ENCODE results near the gene STOML3.

The STOML3 gene

DNA sequence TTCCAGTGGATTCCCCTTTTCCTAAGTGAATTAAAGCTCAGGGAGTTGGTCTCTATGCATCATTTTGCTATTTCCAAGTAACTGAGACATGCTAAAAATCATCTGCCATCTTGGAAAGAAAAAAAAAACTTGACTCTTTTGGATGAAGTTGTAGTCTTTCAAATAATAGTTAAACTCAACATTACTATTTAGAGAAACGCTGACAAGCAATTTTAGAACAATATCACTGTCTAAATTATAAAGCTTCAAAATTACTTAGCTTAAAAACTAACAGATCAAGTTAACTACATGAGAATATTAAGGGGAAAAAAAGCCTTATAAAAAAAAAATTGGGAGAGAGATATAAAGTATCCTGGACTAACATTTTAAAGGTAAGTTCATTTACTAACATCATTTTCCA, 68.5 kb downstream of the STOML3 start:
- no peak for TF ChIP-seq REST (IDR thresholded peaks at IDR 0.05; ENCODE audit: insufficient replicate concordance, low read depth)
- TF ChIP-seq, protein P1, sequence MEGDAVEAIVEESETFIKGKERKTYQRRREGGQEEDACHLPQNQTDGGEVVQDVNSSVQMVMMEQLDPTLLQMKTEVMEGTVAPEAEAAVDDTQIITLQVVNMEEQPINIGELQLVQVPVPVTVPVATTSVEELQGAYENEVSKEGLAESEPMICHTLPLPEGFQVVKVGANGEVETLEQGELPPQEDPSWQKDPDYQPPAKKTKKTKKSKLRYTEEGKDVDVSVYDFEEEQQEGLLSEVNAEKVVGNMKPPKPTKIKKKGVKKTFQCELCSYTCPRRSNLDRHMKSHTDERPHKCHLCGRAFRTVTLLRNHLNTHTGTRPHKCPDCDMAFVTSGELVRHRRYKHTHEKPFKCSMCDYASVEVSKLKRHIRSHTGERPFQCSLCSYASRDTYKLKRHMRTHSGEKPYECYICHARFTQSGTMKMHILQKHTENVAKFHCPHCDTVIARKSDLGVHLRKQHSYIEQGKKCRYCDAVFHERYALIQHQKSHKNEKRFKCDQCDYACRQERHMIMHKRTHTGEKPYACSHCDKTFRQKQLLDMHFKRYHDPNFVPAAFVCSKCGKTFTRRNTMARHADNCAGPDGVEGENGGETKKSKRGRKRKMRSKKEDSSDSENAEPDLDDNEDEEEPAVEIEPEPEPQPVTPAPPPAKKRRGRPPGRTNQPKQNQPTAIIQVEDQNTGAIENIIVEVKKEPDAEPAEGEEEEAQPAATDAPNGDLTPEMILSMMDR (IDR thresholded peaks at IDR 0.05; ENCODE audit: insufficient read depth, low read length) = no peak
- peaks cover 3% of the 10 kb centered on the region for H3K27me3 ChIP-seq (ENCODE audit: insufficient read depth, poor library complexity, severe bottlenecking)

DNA sequence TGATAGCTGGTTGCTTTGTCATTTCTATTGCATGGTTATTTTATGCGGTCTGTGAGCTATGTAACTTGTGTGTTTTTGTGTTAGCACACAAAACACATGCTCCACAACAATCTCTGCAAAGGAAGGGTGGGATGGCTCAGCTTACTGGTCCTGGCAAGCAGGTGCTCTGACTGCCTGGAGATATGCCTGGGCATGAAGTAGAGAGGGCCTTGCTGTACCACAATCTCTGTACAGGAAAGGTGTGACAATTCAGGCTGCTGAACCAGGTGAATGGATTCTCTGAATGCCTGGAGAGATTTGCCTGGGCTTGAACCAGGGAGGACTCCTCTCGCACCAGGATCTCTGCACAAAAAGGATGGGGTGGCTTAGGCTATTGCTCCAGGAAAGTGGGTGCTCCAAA, 69.5 kb downstream of the STOML3 start:
- Histone ChIP-seq H3K4me3 (replicated peaks; ENCODE audit: insufficient read depth, low read length) (no peak overlapping the region), H3K27me3 (ENCODE audit: insufficient read depth, poor library complexity, severe bottlenecking) (peaks cover 3% of the 10 kb centered on the region), H3K27ac (replicated peaks) (no peak overlapping the region)
- DNase-seq (ENCODE audit: low read depth in 1 of 2, low spot score in 1 of 2) = no peak
- no peak for TF ChIP-seq SPI1 (IDR thresholded peaks at IDR 0.05; ENCODE audit: borderline replicate concordance, low read depth)
- no peak for TF ChIP-seq GABPA (IDR thresholded peaks at IDR 0.05; ENCODE audit: low read depth)
- TF ChIP-seq REST (IDR thresholded peaks at IDR 0.05; ENCODE audit: insufficient replicate concordance, low read depth) = no peak
- TF ChIP-seq POLR2AphosphoS5 (IDR thresholded peaks at IDR 0.05; ENCODE audit: low read depth) = no peak
- TF ChIP-seq, protein P1 (IDR thresholded peaks at IDR 0.05; ENCODE audit: insufficient read depth, low read length) = no peak

More for the DNA sequence above, 68.5 kb downstream of the STOML3 start:
- no peak overlapping the region for H3K27ac ChIP-seq (replicated peaks)
- H3K4me3 ChIP-seq (replicated peaks; ENCODE audit: insufficient read depth, low read length) = no peak overlapping the region
- no peak for DNase-seq (ENCODE audit: low read depth in 1 of 2, low spot score in 1 of 2)

All from HL-60 (cell line).